ENCODE results near the gene AGTPBP1.
"Not testable (repeated sequence)": the region's sequence is repeated elsewhere in the genome, so short reads cannot be mapped to it uniquely, and the experiment has no call there.

AGTPBP1 gene
- 79.2 to 109 (median 108) reads per million in 4 donors for total RNA-seq

GRCh38 chr9:85741875-85742596, at the start of gene AGTPBP1:
Gene AGTPBP1 (minus strand): TSS chr9:85741954. CDS start chr9:85712533, 29,421 bp downstream.
- DNase-seq = peak; percentile 94 to 99 (median 96)

DNA sequence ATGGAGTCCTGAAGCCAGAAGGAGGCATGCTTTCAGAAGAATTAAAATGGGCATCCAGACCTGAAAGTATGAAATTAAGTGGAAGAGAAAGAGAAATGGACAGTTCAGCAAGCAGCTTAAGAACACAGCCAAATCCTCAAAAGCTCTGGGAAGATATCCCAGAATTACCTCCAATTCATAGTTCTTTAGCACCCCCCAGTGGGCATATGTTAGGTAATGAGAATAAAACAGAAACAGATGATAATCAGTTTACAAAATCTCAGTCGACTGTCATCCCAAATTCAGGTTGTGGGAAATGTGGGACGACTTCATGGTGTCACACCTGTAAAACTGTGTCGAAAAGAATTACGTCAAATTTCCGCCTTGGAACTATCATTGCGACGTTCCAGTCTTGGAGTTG, 44.4 kb upstream of the AGTPBP1 start:
- DNase-seq = not testable (repeated sequence)

GRCh38 chr9:85773844-85774243, 32.1 kb upstream of the AGTPBP1 start:
- not testable (repeated sequence) for DNase-seq

- not testable (repeated sequence) for DNase-seq
Observed at GRCh38 chr9:85761802-85762201, 20.0 kb upstream of the AGTPBP1 start.

DNA sequence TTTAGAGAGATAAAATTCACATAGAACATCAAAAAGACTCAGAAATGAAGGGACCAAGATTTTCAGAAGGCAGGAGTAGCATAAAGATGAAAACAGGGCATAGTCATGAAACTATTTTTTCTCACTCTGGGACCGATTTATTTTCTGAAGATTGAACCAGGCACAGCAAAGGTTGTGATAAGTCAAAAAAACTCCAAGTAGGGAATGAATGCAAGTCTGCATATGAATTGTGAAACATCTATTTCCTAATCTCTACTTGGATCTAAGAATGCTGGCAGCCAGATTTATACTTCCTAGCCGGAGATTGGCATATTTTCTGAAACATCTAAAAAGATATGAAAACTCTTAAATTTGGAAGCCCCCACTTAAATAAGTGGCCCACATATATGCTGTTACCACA, 16.0 kb upstream of the AGTPBP1 start:
- not testable (repeated sequence) for DNase-seq

- DNase-seq = not testable (repeated sequence)
Observed at GRCh38 chr9:85756216-85756615, 14.5 kb upstream of the AGTPBP1 start.

- no peak for DNase-seq
Observed at GRCh38 chr9:85746309-85746708, 4.6 kb upstream of the AGTPBP1 start.

DNA sequence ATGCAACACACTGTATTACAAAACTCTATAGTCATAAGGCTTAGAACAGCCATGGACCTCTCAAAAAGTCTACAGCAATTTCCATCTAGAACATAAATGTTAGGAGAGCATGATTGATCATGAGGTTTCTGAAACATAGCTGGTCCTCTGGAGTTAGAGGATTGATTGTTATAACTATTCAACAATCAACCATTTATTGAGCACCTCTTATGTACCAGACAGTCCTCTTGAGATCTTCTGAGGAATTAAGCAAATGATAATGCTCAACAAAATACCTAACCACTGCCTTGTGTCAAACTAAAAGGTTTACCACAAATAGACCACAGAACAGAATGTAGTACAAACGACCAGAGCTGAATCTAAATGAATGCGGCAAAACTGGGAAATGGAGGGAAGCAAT, 3.4 kb upstream of the AGTPBP1 start:
- DNase-seq = no peak

- no peak for DNase-seq
Observed at GRCh38 chr9:85744480-85744879, 2.7 kb upstream of the AGTPBP1 start.

DNA sequence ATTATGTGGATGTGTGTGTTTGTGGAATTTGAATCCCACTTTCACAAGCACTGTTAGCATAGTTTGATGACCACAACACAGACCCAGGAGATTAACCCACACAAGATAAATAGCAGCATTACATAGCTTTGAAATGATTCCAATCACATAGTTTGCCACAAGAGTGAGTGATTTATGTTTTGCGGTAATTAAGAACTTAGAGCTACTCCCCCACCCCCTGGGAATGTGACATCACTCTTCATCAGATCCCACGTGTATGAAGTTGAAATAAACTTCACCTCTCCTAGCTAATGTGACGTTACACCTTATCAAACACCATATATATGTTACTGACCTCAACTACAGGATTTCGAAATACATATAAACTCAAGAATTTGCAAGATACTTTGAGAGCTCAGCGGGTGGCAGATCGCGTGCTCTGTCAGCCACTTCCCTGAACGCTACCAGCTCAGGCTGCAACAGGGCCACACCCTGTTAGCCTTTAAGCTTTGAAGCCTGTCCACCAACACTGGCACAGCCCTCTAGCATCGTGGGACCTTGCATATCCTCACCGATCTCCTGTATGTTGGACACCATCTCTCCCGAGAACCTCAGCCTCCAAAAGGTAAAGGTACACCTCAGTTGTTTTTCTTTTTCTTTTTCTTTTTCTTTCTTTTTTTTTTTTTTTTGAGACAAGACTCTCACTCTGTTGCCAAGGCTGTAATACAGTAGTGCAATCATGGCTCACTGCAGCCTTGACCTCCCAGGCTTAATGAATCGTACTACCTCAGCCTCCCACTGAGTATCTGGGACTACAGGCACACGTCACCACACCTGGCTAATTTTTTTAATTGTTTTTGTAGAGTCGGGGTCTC, 1.7 kb upstream of the AGTPBP1 start:
- peak in 1 of 5 donors; percentile 23 for DNase-seq

- DNase-seq = peak in 1 of 5 donors; percentile 56
Observed at GRCh38 chr9:85742597-85742936, 813 bp upstream of the AGTPBP1 start.

- DNase-seq = peak; percentile 62 to 79 (median 66)
Observed at GRCh38 chr9:85741095-85741874, 469 bp downstream of the AGTPBP1 start.

DNA sequence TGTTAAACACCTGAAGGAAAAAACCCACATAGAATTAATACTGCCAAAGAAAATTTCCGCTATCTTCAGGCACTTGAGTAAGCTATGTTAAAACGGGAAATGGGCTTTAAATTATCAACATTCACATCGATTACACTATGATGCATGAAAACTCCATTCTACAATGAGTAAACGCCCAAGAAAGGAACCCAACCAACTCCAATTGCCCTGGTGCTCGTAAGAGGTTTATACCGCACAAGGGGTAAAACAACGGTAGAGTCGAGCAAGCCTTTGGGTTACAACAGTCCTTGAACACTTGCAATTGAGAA, 1.0 kb downstream of the AGTPBP1 start:
- peak in 1 of 5 donors; percentile 10 for DNase-seq

- no peak for DNase-seq
Observed at GRCh38 chr9:85738509-85738908, 3.2 kb downstream of the AGTPBP1 start.

DNA sequence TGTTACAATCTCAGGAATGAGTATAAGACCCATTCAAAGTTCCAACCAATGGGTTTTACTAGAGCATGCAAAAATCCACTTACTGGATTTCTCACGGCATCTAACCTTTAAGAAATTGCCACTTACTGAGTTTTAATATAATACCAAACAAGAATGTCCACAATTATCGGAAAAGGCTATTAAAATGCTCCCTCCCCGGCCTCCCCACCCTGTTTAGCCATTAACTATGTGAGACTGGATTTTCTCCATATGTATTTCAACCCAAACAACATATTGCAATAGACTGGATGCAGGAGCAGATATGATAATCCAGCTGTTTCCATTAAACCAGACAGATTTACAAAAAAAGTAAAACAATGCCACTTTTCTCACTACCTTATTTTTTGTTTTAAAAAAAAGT, 4.1 kb downstream of the AGTPBP1 start:
- no peak for DNase-seq

DNA sequence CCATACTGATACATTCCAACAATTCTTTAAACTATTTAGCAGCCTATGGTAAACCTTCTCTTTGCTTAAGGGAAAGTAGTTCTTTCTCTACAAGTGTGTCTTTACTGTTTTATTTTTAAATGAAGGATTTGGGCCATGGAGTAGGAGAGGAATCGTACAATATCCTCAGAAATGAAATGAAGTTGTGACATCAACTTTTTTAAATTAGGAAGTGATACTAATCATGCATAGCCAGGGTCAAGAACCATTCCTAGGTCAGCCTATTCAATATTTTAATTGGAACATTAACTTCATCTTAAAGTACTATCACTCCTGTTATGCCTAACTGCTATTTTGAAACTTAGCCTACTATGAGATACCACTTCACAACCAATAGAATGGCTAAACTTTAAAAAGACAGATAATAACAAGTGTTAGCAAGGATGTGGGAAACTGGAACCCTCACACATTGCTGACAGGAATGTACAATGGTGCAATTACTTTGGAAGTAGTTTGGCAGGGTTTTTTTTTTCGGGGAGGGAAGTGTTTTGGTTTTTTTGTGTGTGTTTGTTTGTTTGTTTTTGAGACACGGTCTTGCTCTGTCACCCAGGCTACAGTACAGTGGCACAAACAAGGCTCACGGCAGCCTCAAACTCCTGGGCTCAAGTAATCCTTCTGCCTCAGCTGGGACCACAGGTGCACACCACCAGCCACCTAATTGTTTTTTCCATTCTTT, 10.7 kb downstream of the AGTPBP1 start:
- no peak for DNase-seq

GRCh38 chr9:85729882-85730281, 11.9 kb downstream of the AGTPBP1 start:
- no peak for DNase-seq

DNA sequence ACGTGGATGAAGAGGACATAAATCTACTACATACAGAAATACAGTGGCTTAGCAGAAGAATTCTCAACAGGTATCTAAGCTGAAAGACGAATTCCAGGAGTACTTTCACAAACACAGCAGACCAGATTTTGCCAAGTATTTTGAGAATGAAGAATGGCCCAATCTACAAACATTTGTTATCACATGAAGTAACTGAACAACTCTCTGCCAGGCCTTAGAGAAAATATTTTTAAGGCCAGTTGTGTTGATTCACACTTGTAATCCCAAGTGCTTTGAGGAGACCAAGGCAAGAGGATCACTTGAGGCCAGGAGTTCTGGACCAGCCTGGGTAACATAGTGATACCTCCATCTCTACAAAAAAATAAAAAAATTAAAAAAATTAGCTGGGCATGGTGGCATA, 14.3 kb downstream of the AGTPBP1 start:
- DNase-seq = no peak

DNA sequence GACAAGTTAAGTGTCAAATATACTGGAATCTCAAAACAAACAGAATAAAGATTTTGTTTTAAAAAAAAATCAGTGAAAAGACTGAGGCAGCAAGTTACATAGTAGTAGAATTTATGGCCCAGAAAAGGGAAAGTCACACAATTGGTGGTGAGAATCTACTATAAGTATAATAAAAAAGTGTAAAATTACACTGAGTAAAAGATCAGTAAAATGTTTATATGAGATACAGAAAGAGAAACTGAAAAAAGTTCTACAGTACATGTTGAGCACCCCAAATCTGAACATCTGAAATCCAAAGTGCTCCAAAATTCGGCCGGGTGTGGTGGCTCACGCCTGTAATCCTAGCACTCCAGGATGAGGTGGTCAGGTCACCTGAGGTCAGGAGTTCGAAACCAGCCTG, 15.0 kb downstream of the AGTPBP1 start:
- DNase-seq = no peak

DNA sequence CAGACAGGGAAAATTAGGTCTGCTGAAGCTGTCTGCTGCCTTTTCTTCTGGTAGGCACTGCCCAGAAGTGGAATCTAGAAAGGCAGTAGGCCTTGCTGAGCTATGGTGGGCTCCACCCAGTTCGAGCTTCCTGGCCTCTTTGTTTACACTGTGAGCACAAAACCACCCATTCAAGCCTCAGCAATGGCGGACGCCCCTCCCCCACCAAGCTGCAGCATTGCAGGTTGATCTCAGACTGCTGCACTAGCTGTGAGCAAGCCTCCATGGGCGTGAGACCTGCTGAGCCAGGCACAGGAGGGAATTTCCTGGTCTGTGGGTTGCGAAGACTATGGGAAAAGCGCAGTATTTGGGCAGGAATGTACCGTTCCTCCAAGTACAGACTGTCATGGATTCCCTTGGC, 18.5 kb downstream of the AGTPBP1 start:
- peak; percentile 13 to 64 (median 32) for DNase-seq

DNA sequence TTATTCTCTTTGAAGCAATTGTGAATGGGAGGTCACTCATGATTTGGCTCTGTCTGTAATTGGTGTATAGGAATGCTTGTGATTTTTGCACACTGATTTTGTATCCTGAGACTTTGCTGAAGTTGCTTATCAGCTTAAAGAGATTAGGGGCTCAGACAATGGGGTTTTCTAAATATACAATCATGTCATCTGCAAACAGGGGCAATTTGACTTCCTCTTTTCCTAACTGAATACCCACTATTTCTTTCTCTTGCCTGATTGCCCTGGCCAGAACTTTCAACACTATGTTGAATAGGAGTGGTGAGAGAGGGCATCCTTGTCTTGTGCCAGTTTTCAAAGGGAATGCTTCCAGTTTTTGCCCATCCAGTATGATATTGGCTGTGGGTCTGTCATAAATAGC, 22.3 kb downstream of the AGTPBP1 start:
- not testable (repeated sequence) for DNase-seq

GRCh38 chr9:85717818-85718217, 23.9 kb downstream of the AGTPBP1 start:
- DNase-seq = not testable (repeated sequence)

- DNase-seq = no peak
Observed at GRCh38 chr9:85717220-85717619, 24.5 kb downstream of the AGTPBP1 start.

Measured in T-helper 1 cell (primary cell).